ENCODE results near the gene TBC1D22A.

DNA sequence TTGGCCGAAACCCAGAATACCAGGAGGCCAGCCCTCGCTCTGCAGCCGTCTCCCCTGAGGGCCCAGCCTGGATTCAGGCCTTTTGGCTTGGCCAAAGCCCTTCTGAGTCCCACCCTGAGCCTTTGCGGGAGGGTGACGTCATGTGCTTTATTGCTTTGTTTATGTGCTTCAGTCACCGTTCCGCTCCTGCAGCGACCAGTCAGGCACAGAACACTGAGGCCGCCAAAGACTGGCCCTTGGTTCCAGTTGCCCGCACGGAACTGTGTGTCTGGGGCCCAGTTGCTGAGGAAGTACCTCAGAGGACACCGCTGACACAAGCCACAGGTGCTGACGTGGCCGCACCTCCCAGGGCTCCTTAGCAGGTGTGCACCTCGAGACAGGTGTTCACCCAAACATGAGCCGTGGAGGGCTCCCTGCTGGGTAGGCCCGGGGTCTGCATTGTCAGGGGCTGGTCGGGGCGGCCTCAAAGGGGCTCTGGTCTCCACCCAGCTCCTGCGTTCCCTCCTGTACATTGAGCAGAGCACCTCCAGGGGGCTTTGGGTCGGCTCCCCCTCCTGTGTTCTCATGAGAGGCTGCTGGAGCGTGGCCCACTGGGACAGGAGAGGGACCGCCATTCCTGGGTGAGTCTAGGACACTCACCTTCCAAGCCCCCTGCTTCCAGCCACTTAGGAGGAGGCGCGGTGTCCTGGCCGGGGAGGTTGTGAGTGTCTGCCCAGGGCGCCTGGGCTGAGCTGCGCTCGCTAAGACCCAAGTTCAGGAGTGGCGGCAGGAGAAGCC lies 376.8 kb downstream of the TBC1D22A start:
- TF ChIP-seq, protein P1, sequence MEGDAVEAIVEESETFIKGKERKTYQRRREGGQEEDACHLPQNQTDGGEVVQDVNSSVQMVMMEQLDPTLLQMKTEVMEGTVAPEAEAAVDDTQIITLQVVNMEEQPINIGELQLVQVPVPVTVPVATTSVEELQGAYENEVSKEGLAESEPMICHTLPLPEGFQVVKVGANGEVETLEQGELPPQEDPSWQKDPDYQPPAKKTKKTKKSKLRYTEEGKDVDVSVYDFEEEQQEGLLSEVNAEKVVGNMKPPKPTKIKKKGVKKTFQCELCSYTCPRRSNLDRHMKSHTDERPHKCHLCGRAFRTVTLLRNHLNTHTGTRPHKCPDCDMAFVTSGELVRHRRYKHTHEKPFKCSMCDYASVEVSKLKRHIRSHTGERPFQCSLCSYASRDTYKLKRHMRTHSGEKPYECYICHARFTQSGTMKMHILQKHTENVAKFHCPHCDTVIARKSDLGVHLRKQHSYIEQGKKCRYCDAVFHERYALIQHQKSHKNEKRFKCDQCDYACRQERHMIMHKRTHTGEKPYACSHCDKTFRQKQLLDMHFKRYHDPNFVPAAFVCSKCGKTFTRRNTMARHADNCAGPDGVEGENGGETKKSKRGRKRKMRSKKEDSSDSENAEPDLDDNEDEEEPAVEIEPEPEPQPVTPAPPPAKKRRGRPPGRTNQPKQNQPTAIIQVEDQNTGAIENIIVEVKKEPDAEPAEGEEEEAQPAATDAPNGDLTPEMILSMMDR (IDR thresholded peaks at IDR 0.05): no peak
- TF ChIP-seq POLR2A (IDR thresholded peaks at IDR 0.05): no peak

Measured in heart left ventricle (tissue), 13 donors.